Lung (tissue), 12 donors: ENCODE results near the gene SPSB2. TPM values are rescaled to one million over a fixed set of nuclear protein-coding genes. Genes with fewer than 3 reads are reported as not detected.
"Not testable (repeated sequence)": the region's sequence is repeated elsewhere in the genome, so short reads cannot be mapped to it uniquely, and the experiment has no call there.

Source experiments
- ATAC-seq: fragments of 200-7000 bp; cut with Tn5 transposase; one replicate; pipeline ENCODE4 v1.9.1; 2020; ENCODE audit warnings: moderate number of reproducible peaks; ENCODE audit not compliant: insufficient read depth, low FRiP score
- DNase-seq, 3 donors: peaks; one replicate each; pipeline ENCODE4 v3.0.0-alpha.2; 2013 to 2017
- H3K27ac ChIP-seq, 2 donors: one replicate each; pipeline ENCODE4 v1.5.1; 2013; ENCODE audit warnings: mild to moderate bottlenecking in 2 of 2, moderate library complexity in 2 of 2, control low read depth in 1 of 2, inconsistent platforms in 1 of 2, low read depth in 1 of 2, low read length in 1 of 2
- H3K27me3 ChIP-seq, 3 donors: one replicate each; pipeline ENCODE4 v1.5.1; 2013; ENCODE audit warnings: low read length in 2 of 3; ENCODE audit not compliant: control insufficient read depth in 3 of 3, insufficient read depth in 3 of 3
- H3K36me3 ChIP-seq, 4 donors: one replicate each; pipeline ENCODE4 v1.5.1; 2013; ENCODE audit warnings: low read length in 4 of 4, mild to moderate bottlenecking in 1 of 4, moderate library complexity in 1 of 4; ENCODE audit not compliant: control insufficient read depth in 4 of 4, insufficient read depth in 4 of 4
- H3K4me1 ChIP-seq, 5 donors: one replicate each; pipeline ENCODE4 v1.5.1; 2013; ENCODE audit warnings: low read length in 5 of 5, mild to moderate bottlenecking in 2 of 5, moderate library complexity in 1 of 5; ENCODE audit not compliant: control insufficient read depth in 5 of 5, insufficient read depth in 5 of 5
- H3K4me3 ChIP-seq: one replicate; pipeline ENCODE4 v1.5.1; 2013; ENCODE audit warnings: mild to moderate bottlenecking, control low read depth, moderate library complexity
- H3K9ac ChIP-seq, 2 donors: one replicate each; pipeline ENCODE4 v1.5.1; 2013; ENCODE audit warnings: low read length in 2 of 2, control low read depth in 1 of 2; ENCODE audit not compliant: insufficient read depth in 1 of 2
- H3K9me3 ChIP-seq, 4 donors: one replicate each; pipeline ENCODE4 v1.5.1; 2013; ENCODE audit warnings: low read length in 3 of 4, mild to moderate bottlenecking in 1 of 4, moderate library complexity in 1 of 4; ENCODE audit not compliant: control insufficient read depth in 4 of 4, insufficient read depth in 3 of 4
- CTCF ChIP-seq: IDR thresholded peaks from 2 replicates; pipeline ENCODE4 v1.5.1; 2012; ENCODE audit warnings: mild to moderate bottlenecking; ENCODE audit errors: control extremely low read depth, extremely low read depth
- WGBS, 2 donors: extraction: QIAGEN DNeasy Blood & Tissue Kit; methylation state at CpG; one replicate each; pipeline ENCODE4 v1.1.7; 2013; 5-methylcytosine and 5-hydroxymethylcytosine counted together
- polyA plus RNA-seq, 2 donors: library from polyadenylated mRNA; stranded (reverse); fragments of 200-250 nt; gene quantifications; one replicate each; pipeline ENCODE4 v1.2.1, GENCODE V29; 2013
- total RNA-seq, 2 donors: library from RNA; depleted of rRNA in 1 of 2; stranded (reverse); fragments of >200 nt in 1 of 2; gene quantifications; one replicate each; pipeline ENCODE4 v1.2.1, GENCODE V29; 2014 to 2021
- donor health status: control.
- donor health status: control.
- donor health status: Bipolar disorder and iron deficiency.
- donor health status: healthy.
- donor health status: DM: yes; HTN: yes; CAD: no.

The SPSB2 gene
- total and polyA plus RNA-seq, 4 donors, result 21.0 to 39.8 (median 31.4) TPM

- Histone ChIP-seq H3K9me3 (no peaks in the 10 kb centered on the region), H3K27ac (peak overlapping the region in 1 of 2 donors; percentile 33), H3K4me3 (no peak overlapping the region), H3K4me1 (no peaks in the 10 kb centered on the region), H3K36me3 (peaks cover 0 to 13% (median 6%) of the 10 kb centered on the region in 4 donors), H3K27me3 (no peaks in the 10 kb centered on the region), H3K9ac (no peak overlapping the region)
- no peak for DNase-seq
- no peak for ATAC-seq
- TF ChIP-seq CTCF, result no peak
- WGBS, 2 donors, result 88 to 93% methylated on average over 22 of the region's 22 CpGs
These were observed 11.4 kb upstream of the SPSB2 start for GRCh38 chr12:6884539-6884938.

- DNase-seq, result no peak
- Histone ChIP-seq H3K4me1 (no peaks in the 10 kb centered on the region), H3K27ac (peak overlapping the region in 1 of 2 donors; percentile 1), H3K27me3 (no peaks in the 10 kb centered on the region), H3K4me3 (no peak overlapping the region), H3K9me3 (no peaks in the 10 kb centered on the region), H3K9ac (no peak overlapping the region), H3K36me3 (peaks cover 0 to 13% (median 6%) of the 10 kb centered on the region in 4 donors)
- TF ChIP-seq CTCF, result no peak
- WGBS, 2 donors, result 87 to 88% methylated on average over 11 of the region's 11 CpGs
- no peak for ATAC-seq
These were observed 10.6 kb upstream of the SPSB2 start for GRCh38 chr12:6883683-6884082.

GRCh38 chr12:6883252-6883651 lies 10.1 kb upstream of the SPSB2 start:
- H3K9ac ChIP-seq, result no peak overlapping the region
- no peak for TF ChIP-seq CTCF
- DNase-seq, result no peak

GRCh38 chr12:6879824-6880223 lies 6.7 kb upstream of the SPSB2 start:
- peaks cover 3 to 16% (median 8%) of the 10 kb centered on the region in 4 donors for H3K36me3 ChIP-seq

More at GRCh38 chr12:6883252-6883651, 10.1 kb upstream of the SPSB2 start:
- WGBS, 2 donors, result 97 to 100% methylated on average over 5 of the region's 5 CpGs
- no peak overlapping the region for H3K27ac ChIP-seq
- ATAC-seq, result no peak
- no peak overlapping the region for H3K4me3 ChIP-seq
- H3K36me3 ChIP-seq, result peaks cover 0 to 13% (median 6%) of the 10 kb centered on the region in 4 donors
- H3K9me3 ChIP-seq, result no peaks in the 10 kb centered on the region
- no peaks in the 10 kb centered on the region for H3K4me1 ChIP-seq
- H3K27me3 ChIP-seq, result no peaks in the 10 kb centered on the region

GRCh38 chr12:6874015-6874368 lies 889 bp upstream of the SPSB2 start:
- peak overlapping the region in 1 of 2 donors; percentile 92 for H3K27ac ChIP-seq
- peaks cover 5 to 24% (median 18%) of the 10 kb centered on the region in 4 donors for H3K36me3 ChIP-seq
- 43 to 47% methylated on average over 9 of the region's 9 CpGs for WGBS, 2 donors
- ATAC-seq, H3K27me3 ChIP-seq, H3K9me3 ChIP-seq, DNase-seq: not testable (repeated sequence)
- peaks cover 0 to 23% (median 8%) of the 10 kb centered on the region in 5 donors for H3K4me1 ChIP-seq
- peak overlapping the region; percentile 64 for H3K4me3 ChIP-seq
- H3K9ac ChIP-seq, result peak overlapping the region; percentile 68 to 93

More at GRCh38 chr12:6879824-6880223, 6.7 kb upstream of the SPSB2 start:
- H3K9ac ChIP-seq, H3K27me3 ChIP-seq, H3K4me1 ChIP-seq, ATAC-seq, H3K4me3 ChIP-seq, DNase-seq, H3K9me3 ChIP-seq: not testable (repeated sequence)
- 48 to 57% methylated on average over 11 of the region's 11 CpGs for WGBS, 2 donors
- H3K27ac ChIP-seq, result peak overlapping the region in 1 of 2 donors; percentile 18
